T-helper 1 cell (primary cell): Measurements from ENCODE around the gene TMEM267.
"Not testable (repeated sequence)": the region's sequence is repeated elsewhere in the genome, so short reads cannot be mapped to it uniquely, and the experiment has no call there.

Experiments
- DNase-seq, 5 donors: peaks; one replicate each; pipeline ENCODE4 v3.0.0-alpha.2; 2012 to 2020

Gene TMEM267

DNA sequence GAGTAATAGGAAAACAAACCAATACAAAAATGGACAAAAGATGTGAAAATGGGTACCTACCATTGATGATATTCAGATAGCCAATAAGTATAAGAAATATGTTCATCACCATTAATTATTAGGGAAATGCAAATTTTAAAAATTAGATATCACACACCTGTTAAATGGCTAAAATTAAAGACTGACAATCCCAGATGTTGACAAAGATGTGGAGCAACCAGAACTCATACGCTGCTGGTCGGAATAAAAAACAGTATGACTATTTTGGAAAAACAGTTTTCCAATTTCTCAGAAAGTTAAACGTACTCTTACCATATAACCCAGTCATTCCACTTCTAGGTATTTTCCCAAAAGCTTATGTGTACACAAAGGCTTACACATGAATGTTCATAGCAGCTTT lies 27.1 kb downstream of the TMEM267 start:
- DNase-seq: no peak

DNA sequence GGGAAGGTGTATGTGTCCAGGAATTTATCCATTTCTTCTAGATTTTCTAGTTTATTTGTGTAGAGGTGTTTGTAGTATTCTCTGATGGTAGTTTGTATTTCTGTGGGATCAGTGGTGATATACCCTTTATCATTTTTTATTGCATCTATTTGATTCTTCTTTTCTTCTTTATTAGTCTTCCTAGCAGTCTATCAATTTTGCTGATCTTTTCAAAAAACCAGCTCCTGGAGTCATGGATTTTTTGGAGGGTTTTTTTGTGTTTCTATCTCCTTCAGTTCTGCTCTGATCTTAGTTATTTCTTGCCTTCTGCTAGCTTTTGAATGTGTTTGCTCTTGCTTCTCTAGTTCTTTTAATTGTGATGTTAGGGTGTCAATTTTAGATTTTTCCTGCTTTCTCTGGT lies 42.1 kb downstream of the TMEM267 start:
- DNase-seq: not testable (repeated sequence)

DNA sequence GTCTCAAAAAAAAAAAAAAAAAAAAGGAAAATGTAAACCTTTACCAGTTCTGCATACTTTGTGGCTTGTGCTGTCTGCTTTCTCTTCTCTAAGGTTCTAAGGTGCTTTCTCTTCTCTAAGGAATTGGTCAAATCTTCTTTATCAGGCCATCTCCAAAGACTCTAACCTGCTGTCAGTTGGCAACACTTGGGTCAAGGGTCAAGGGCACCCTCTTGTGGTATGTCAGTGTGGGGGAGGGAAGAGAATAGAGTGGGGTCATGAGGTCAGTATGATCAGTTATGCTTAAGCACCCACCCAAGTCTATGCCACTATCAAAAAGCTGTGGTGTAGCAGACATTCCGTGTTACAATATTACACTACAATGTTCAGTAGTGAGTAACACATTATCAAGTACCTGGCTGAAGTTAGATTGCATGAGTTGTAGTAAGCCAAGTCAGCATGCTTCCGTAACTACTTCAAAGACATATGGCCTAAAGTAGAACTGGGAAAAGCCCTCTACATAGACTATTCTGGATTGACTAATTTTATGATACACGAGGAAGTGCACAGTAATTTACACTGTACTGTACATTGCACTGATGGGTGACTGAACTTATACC lies 46.5 kb downstream of the TMEM267 start:
- DNase-seq: no peak

DNA sequence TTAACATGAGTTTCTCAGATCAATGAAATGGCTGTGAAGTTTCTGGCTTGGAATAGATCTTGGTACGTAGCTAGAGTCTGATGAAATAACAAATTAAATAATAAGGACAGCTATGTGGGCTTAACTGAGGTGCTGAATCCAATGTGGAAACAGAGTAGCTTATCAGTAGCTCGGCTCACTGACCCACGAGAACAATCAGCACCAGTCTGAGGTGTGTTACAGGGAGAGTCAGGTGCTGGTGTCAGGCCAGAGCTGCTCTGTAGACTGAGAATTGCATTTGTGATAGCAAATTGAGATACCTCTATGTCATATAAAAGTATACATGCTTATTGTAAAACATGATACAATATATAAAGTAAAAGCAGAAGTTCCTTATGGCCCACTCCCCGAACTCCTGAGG lies 50.3 kb downstream of the TMEM267 start:
- DNase-seq: no peak

DNA sequence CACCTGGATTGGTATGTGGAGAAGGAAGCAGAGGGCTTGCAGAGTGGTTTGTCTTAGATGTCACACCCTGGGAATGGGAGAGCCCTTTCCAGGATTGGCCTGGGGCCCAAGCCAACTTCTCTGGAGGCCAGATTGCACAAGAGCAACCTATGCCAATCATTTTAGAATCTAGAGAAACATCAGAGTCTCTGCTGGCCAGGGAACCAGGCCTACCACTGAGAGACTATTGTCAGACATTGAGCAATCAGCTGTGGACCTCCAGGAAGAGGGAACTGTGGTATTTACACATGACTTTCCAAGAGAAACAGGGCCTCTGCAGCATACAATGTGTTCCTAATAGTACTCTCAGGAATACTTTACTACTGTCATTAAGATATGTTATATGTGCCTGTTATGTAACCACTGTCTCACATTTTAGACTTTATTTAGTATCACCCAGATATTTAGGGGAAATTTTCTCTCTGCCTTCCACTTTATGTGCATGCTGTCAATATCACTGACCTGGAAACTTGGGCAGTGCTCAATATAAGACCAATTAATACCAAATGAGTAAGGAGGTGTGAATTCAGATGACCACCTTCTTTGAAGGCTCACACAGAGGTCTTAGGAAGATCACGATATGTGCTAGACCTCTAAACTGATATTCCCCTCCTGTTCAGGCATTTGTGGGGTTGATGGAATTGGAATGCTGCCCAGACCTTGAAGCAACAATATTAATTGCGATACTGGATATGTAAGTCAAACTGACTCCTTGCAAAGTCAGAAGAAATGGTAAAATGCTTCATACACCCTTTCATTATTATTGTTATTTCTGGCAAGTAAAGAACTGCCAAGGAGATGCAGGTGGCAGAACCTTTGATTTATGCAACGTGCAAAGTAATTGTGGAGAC lies 50.9 kb downstream of the TMEM267 start:
- DNase-seq: no peak

DNA sequence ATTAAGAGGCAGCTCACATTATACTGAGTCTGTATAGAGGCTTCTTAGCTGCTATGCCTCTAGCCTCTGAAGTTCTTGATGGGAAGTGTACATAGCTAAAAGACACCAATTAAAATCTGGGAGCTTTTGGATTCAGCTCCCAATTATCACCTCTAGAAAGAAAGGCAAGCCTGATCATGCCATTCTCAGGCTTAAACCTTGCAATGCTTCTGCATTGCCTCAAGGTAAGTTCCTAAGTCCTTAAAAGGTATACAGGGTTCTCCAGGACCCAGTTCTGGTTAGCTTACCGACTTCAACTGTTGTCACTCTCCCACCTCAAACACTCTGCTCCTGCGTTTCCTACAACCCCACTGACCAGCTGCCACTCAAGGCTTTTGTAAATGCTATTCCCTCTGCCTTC lies 54.0 kb downstream of the TMEM267 start:
- DNase-seq: no peak

DNA sequence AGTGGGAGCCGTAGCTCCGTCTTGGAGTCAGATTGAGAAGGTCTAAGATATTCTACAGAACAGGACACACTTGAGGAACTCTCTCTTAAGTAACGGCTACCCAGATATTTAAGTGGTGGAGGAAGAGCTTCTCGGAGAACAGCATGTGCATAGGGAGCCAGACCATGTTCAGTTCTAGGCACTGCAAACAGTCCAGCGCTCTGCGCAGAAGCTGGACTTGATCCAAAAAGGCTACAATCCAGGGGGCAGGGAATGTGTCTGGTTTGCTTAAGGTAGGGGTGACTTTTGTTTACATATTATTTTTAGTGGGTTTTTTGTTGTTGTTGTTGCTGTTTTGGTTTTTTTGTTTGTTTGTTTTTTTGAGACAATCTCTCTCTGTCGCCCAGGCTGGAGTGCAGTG lies 54.6 kb downstream of the TMEM267 start:
- DNase-seq: no peak

DNA sequence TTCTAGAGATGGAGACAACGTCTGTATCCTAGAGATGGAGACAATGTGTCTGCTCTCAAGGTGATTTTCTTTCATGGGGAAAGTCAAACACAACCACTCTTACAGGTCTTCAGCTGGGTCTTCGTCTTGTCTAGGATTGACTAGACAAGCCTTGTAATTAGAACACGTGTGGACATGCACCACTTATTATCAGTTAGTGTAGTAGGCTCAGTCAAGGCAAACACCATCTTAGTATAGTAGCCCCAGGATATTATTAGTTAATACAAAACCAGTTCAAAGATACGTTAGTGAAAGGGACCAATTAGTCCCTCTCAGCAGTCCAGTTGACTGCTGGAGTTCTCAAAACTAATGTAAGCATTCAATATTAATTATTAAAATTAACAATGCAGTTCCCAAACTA lies 56.4 kb downstream of the TMEM267 start:
- no peak for DNase-seq

DNA sequence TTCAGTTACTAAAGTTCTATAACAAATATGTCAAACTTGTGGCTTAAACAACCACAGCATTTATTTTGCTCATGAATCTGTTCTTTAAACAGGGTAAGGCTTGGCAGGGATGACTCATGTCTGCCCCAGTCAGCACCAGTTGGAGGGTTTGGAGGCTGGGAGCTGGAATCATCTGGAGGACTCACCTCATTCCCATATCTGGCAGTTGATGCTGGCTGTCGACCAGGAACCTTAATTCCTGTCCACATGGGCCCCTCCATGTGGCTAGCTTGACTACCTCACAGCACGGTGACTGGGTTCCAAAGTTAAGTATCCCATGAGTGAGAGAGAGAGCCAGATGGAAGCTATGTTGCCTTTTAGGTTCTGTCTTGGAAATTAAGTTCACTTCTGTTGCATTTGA lies 57.7 kb downstream of the TMEM267 start:
- no peak for DNase-seq

DNA sequence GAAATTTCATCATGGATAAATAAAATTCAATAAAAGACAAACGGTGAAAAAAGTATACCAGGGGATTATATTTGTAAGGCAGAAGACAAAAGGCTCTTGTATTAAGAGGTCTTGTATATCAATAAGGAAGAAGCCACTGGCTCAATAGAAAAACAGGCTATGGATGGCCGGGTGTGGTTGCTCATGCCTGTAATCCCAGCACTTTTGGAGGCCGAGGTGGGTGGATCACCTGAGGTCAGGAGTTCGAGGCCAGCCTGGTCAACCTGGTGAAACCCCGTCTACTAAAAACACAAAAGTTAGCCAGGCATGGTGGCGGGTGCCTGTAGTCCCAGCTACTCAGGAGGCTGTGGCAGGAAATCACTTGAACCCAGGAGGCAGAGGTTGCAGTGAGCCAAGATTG lies 60.6 kb downstream of the TMEM267 start:
- DNase-seq: not testable (repeated sequence)

DNA sequence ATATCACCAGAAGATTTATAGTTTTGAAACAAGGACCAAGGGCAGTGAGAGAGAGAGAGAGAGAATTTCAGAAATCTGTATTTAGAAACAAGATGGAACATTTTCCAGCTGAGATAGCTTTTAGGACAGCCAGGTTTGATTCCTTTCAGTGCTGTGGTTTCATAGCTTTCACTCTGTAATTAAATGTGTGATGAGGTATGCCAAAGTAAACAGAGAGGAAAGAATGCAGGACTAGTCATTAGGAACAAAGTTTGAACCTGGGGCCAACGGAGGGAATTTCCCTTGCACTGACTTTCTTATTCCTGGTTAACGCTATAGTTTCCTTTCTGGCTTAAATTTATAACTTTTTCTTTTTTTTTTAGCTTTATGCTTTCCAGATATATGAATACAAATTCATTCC lies 61.5 kb downstream of the TMEM267 start:
- DNase-seq: no peak

DNA sequence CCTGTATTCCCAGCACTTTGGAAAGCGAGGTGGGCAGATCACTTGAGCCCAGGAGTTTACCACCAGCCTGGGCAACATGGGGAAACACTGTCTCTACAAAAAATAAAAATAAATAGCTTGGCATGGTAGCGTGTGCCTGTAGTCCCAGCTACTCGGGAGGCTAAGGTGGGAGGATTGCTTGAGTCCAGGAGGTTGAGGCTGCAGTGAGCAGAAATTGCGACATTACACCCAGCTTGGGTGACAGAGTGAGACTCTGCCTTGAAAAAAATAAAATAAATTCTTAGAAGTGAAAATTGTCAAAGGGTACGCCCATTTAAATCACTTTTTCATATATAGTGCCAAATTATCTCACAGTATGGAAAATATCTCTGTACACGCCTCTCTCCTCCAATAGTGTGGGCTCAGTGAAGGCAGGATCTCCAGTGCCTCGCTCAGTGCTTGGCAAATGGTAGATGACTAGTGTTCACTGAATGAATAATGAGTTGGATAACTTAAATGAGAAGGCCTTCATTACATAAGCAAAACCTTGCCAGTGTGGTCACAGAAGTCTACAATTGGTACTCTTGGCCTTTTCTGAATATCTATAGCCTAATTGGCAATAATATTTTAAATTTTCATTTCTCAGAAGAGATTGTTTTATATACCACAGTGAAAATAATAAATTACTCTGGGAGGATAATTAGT lies 62.1 kb downstream of the TMEM267 start:
- no peak for DNase-seq

DNA sequence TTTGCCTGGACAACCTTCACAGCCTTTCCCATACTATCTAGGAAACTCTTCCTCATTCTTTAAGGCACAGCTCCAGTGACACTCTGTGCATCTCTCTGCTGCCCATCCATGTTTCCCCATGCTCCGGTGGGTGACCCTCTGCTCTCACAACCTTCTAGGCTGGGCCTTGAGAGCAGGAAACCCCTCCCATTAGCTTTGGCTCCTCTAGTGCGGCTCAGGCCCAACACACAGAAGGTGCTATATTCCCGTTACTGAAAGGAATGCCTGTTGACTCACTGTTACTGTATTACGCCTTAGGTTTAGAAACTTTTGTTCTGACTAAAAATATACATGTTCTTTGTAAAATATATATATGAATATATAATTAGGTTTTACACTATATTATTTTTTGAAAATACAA lies 63.4 kb downstream of the TMEM267 start:
- DNase-seq: no peak

DNA sequence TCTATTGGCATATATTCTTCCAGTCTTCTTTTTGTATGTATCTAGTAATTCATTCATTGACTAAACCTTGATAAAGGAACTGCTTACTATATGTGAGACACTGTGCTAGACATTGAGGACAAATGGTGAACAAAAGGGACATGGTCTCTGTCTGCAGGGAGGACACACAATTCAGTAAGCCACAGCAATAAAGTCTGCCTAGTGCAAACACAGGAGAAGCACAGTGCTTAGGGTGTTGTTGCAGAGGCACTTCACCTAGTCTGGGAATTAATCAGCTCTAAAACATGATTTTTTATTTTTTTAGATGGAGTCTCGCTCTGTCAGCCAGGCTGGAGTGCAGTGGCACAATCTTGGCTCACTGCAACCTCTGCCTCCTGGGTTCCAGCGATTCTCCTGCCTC lies 65.1 kb downstream of the TMEM267 start:
- no peak for DNase-seq

DNA sequence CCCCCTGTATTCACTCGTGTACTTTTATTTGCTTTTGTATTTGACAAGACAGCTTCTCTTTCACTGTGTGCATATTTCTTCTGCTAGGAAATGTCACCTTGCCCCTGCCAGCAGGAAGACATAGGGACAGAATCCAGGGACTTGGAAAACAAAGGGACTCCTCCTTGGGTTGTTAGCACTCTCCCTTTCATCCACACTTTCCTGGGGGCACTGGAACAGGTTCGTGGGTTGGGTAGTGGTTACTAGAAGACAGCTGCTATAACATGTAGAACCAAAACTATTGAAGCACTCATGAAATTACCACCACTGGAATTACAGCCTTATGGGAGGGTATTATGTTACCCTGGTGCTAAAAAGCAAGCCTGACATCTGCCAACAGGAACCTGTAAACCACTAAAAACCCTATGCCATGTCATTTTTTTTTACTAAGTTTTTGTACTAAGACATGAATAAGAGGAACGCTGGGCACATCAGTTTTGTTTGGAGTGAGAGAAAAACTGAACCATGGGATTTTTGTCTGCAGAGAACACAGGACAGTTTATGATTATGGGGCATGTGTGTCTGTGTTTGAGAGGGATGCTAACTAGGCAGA lies 66.8 kb downstream of the TMEM267 start:
- DNase-seq: no peak

DNA sequence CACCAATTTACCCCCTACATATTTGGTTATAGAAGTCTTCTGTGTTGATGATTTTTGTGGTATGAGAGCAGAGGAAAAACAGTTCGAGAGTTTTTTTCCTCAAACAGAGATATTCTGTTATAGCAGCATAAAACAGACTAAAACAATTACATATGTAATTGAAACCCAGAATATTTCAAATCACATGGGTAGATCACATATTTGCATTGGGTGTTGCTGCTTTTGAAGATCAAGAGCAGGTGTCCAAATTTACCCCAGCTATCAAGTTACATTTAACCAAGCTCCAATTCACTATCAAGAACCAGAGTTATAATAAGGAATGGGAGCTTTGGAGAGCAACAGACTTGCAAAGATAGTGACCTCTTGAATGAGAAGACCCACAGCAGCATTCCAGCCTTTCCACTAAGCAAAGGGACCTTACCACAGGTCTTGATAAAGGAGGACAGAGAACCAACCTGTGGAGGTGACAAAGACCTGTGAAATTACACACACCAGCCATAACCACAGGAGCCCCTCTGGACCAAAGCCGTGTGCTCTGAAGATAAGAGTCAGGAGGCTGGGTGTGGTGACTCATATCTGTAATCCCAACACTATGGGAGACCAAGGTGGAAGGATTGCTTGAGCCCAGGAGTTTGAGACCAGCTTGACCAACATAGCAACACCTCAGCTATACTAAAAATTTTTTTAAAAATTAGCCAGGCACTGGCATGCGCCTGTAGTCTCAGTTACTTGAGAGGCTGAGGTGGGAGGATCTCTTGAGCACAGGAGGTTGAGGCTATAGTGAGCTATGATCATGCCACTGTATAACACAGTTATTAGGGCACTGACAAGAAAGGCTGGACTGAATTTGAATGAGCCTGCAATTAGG lies 67.5 kb downstream of the TMEM267 start:
- no peak for DNase-seq

DNA sequence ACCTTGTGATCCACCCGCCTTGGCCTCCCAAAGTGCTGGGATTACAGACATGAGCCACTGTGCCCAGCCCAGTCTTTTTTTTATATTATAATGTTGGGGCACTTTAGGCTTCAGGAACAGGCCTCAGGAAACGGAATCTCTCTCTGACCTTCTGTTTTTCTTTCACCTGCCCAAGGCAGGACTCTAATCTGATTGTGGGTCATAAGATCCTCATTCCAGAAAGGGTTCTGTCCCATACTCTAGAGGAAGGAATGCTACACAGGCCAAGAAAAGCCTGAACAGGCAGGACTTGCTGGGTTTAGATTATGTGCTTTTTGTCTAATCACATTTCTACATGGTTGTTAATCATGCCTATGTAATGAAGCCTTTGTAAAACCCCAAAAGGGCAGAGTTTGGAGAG lies 69.7 kb downstream of the TMEM267 start:
- DNase-seq: no peak

DNA sequence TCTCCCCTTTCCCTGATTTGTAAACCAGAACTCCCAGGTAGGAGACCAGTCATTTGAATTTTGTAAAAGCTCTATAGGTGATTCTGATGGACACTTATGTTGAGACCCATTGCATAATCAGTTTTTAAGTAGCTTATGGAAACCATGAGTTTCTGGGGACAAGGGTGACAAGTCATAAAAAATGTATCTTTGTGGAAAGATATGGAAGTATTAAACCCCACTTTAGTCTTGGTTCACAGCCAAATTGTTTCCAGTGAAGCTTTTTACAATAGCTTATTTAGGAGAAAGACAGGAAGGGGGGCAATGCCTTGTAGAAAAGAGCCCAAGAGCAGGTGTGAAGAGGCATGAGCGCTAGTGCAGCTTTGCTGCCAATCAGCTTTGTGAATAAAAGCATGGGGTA lies 71.0 kb downstream of the TMEM267 start:
- no peak for DNase-seq

DNA sequence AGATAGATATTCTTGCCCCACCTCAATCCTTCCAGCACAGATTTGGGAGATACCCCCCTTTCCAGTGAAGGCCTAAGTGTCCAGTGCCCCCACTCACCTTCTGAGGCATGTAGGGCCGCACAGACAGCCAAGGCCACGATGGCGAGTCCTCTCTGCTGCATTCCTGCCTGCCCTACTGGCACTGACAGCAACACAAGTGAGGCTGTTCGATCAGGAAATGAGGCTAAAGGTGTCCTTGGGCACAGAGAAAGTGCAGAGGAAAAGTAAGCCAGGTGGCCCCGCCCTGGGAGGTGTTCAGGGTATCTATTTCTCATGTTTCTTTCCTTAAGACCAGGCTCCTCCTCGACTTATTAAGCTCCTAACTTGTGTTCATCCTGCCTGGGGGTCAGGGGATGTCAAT lies 71.5 kb downstream of the TMEM267 start, which contains the start of gene CCL28:
CCL28 (minus strand) TSS at position 236 of the 400 bp plus-strand sequence; CDS start at position 161, 75 bp downstream.
- DNase-seq: no peak

DNA sequence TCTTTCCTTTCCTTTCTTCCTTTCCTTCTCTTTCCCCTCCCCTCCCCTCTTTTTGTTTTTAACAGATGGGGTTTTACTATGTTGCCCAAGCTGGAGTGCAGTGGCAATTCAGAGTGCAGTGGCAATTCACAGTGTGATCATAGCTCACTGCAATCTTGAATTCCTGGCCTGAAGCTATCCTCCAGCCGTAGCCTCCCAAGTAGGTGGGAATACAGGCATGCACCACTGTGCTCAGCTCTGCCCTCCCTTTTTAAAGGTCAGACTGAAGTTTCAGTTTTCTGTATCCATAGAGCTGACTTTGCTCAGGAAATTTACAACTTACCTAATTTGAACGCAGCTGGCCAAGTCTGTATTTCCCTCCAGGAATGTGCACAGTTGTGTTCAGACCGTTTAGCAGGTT lies 72.2 kb downstream of the TMEM267 start:
- DNase-seq: no peak

DNA sequence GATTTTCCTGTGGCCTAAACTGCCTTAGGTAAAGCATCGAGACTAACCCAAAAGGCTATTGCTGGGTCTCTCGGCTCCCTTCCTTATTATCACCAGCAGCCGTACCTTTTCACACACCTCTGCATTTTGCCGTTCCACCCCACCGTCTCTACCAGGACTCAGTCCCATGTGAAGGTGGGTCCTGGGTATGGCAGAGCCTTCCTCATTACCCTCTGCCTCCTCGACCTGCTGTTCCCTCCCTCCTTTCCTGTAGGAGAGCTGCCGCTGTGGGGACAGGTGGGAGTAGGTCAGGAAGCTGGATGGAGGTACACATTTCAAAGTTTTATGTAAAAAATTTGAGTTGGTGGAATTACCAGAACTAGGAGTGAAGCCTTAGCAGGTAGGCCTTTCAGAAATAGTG lies 73.3 kb downstream of the TMEM267 start:
- no peak for DNase-seq

DNA sequence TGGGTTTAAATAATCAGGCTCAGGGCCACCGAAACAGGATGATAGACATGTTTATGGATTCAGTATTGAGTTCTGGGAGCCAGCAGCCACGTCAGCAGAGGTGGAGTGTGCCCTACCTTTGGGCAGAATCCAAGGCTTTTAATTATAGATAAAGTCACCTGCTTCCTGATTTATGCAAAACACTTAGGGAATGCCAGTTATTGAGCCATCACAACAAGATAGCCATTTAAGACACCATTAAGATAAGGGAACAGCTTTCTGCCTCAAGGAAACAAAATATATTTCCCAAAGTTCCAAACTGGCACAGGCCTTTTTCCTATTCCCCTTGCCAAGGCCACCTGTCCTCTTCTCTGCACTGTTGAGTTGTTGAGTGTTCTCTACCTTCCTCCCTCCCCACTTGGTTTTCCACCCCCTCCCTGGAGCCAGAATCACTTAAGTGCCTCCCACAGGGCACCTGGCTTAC lies 73.8 kb downstream of the TMEM267 start:
- no peak for DNase-seq
